ENCODE measurements around the gene ZNF165. TPM values are rescaled to one million over a fixed set of nuclear protein-coding genes. Genes with fewer than 3 reads are reported as not detected.

Gene ZNF165
- total RNA-seq, 1 donor from 2014 or later: 0.47 TPM

Other genes with a start within 250 kb of the ZNF165 start
- gene OR2B2, start 168.2 kb upstream of the ZNF165 start, total RNA-seq (ENCODE audit: unreplicated experiment): not detected
- gene OR2B6, start 123.3 kb upstream of the ZNF165 start, total RNA-seq (ENCODE audit: unreplicated experiment): not detected
- 20.0 TPM for gene ZSCAN16, start 44.0 kb downstream of the ZNF165 start, total RNA-seq (ENCODE audit: unreplicated experiment)
- gene ZKSCAN8, start 61.3 kb downstream of the ZNF165 start, total RNA-seq (ENCODE audit: unreplicated experiment): 37.4 TPM
- 54.0 TPM for gene ZSCAN9, start 144.7 kb downstream of the ZNF165 start, total RNA-seq (ENCODE audit: unreplicated experiment)
- 7.7 TPM for gene ZKSCAN4, start 171.7 kb downstream of the ZNF165 start, total RNA-seq (ENCODE audit: unreplicated experiment)
- 0.69 TPM for gene NKAPL, start 178.7 kb downstream of the ZNF165 start, total RNA-seq (ENCODE audit: unreplicated experiment)
- 24.8 TPM for gene ZSCAN26, start 186.6 kb downstream of the ZNF165 start, total RNA-seq (ENCODE audit: unreplicated experiment)
- 18.1 TPM for gene PGBD1, start 201.0 kb downstream of the ZNF165 start, total RNA-seq (ENCODE audit: unreplicated experiment)